ENCODE measurements around the gene CCDC6.
A peak's percentile ranks its signal among the peaks of the same experiment; 100 is the strongest.

DNA sequence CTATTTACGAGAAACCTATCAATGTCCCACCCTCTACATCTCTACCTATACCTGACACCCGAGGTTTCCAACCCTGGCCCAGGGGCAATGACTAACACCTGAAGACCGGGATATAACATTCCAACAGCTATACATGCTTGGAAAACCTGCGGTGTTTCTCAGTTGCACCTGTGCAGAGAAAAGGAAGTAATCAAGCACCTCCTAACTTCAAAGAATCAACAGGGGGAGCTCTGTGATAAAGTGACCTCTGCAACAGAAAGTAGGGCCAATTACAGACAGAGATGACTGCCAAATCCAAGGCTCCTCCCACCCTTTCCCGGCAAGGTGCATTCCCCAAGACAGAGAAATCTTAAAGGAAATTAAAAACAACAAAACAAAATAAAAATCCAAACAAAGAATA lies 41.3 kb downstream of the CCDC6 start:
- TF ChIP-seq, protein P1, sequence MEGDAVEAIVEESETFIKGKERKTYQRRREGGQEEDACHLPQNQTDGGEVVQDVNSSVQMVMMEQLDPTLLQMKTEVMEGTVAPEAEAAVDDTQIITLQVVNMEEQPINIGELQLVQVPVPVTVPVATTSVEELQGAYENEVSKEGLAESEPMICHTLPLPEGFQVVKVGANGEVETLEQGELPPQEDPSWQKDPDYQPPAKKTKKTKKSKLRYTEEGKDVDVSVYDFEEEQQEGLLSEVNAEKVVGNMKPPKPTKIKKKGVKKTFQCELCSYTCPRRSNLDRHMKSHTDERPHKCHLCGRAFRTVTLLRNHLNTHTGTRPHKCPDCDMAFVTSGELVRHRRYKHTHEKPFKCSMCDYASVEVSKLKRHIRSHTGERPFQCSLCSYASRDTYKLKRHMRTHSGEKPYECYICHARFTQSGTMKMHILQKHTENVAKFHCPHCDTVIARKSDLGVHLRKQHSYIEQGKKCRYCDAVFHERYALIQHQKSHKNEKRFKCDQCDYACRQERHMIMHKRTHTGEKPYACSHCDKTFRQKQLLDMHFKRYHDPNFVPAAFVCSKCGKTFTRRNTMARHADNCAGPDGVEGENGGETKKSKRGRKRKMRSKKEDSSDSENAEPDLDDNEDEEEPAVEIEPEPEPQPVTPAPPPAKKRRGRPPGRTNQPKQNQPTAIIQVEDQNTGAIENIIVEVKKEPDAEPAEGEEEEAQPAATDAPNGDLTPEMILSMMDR (IDR thresholded peaks at IDR 0.05): peak; percentile 18 to 66 (median 48)
- TF ChIP-seq POLR2A (IDR thresholded peaks at IDR 0.05): no peak
